Breast epithelium (tissue), 3 donors: ENCODE measurements around the gene SCGB1C1.

Experiments used
- CTCF ChIP-seq, 3 donors: fragments of 450-650 bp; IDR thresholded peaks; one replicate each; pipeline ENCODE4 v1.5.1; 2016 to 2017; ENCODE audit warnings: antibody characterized with exemption in 3 of 3, mild to moderate bottlenecking in 3 of 3, moderate library complexity in 3 of 3
- POLR2A ChIP-seq: fragments of 450-650 bp; IDR thresholded peaks from one replicate; pipeline ENCODE4 v1.6.1; 2016; ENCODE audit warnings: antibody characterized with exemption, mild to moderate bottlenecking, moderate library complexity

GRCh38 chr11:202490-202889, 9.6 kb downstream of the SCGB1C1 start:
- TF ChIP-seq CTCF (IDR thresholded peaks at IDR 0.05) (no peak), POLR2A (no peak)
